SK-N-MC (cell line): ENCODE measurements around the gene SHC3.
"Not testable (repeated sequence)": the region's sequence is repeated elsewhere in the genome, so short reads cannot be mapped to it uniquely, and the experiment has no call there.

Experiments
- DNase-seq: peaks from one replicate; pipeline ENCODE4 v3.0.0-alpha.2; 2011; ENCODE audit warnings: low read depth, low spot score
- H3K27ac ChIP-seq: fragments of 200-600 bp; sonication (generic); 2 replicates; pipeline ENCODE4 v1.5.1; 2016; ENCODE audit warnings: mixed run types
- H3K36me3 ChIP-seq: fragments of 200-600 bp; sonication (generic); 2 replicates; pipeline ENCODE4 v1.6.1; 2017; ENCODE audit warnings: antibody characterized with exemption, low read length, mixed read lengths; ENCODE audit not compliant: insufficient read depth
- H3K4me3 ChIP-seq: fragments of 200-600 bp; sonication (generic); 2 replicates; pipeline ENCODE4 v1.5.1; 2016
- H3K9ac ChIP-seq: fragments of 200-600 bp; sonication (generic); 2 replicates; pipeline ENCODE4 v1.8.0; 2017; ENCODE audit warnings: mixed run types, mixed read lengths; ENCODE audit not compliant: insufficient read length
- H3K9me3 ChIP-seq: fragments of 200-600 bp; sonication (generic); 2 replicates; pipeline ENCODE4 v1.6.1; 2017; ENCODE audit warnings: low read depth, mild to moderate bottlenecking, antibody characterized with exemption, low read length, moderate library complexity, mixed read lengths
- EZH2 ChIP-seq: fragments of 200-600 bp; sonication (generic); IDR thresholded peaks from one replicate; pipeline ENCODE4 v1.6.1; 2017; ENCODE audit warnings: antibody characterized with exemption
- FOXP2 ChIP-seq: optimal IDR thresholded peaks from 2 replicates; pipeline ENCODE3; 2011; ENCODE audit warnings: mild to moderate bottlenecking, moderate library complexity; ENCODE audit not compliant: insufficient read depth; ENCODE audit errors: extremely low read length, control extremely low read depth
- POLR2AphosphoS5 ChIP-seq: IDR thresholded peaks from 2 replicates; pipeline ENCODE4 v1.6.1; 2012; ENCODE audit warnings: mild to moderate bottlenecking, low read depth, low read length, borderline replicate concordance

The SHC3 gene

GRCh38 chr9:89218040-89218928 is 39.7 kb upstream of the SHC3 start:
- no peaks in the 10 kb centered on the region for H3K36me3 ChIP-seq
- no peak overlapping the region for H3K9ac ChIP-seq
- DNase-seq: no peak
- no peak overlapping the region for H3K27ac ChIP-seq
- no peaks in the 10 kb centered on the region for H3K9me3 ChIP-seq
- TF ChIP-seq FOXP2 (no peak), POLR2AphosphoS5 (no peak), EZH2 (no peak)
- H3K4me3 ChIP-seq: no peak overlapping the region

- Histone ChIP-seq H3K4me3 (no peak overlapping the region), H3K36me3 (no peaks in the 10 kb centered on the region), H3K27ac (no peak overlapping the region), H3K9me3 (no peaks in the 10 kb centered on the region), H3K9ac (no peak overlapping the region)
- DNase-seq: no peak
- TF ChIP-seq EZH2: no peak
- no peak for TF ChIP-seq FOXP2
- no peak for TF ChIP-seq POLR2AphosphoS5
Measured at GRCh38 chr9:89215342-89215741, 36.7 kb upstream of the SHC3 start.

GRCh38 chr9:89213396-89213880 is 34.8 kb upstream of the SHC3 start:
- DNase-seq: no peak
- Histone ChIP-seq H3K4me3 (no peak overlapping the region), H3K36me3 (no peaks in the 10 kb centered on the region), H3K9ac (no peak overlapping the region), H3K9me3 (no peaks in the 10 kb centered on the region), H3K27ac (no peak overlapping the region)
- no peak for TF ChIP-seq POLR2AphosphoS5
- TF ChIP-seq EZH2: no peak
- TF ChIP-seq FOXP2: no peak

GRCh38 chr9:89212171-89212570 is 33.6 kb upstream of the SHC3 start:
- H3K4me3 ChIP-seq: no peak overlapping the region
- no peaks in the 10 kb centered on the region for H3K9me3 ChIP-seq

GRCh38 chr9:89209311-89209710 is 30.7 kb upstream of the SHC3 start:
- H3K9ac ChIP-seq, H3K9me3 ChIP-seq, H3K36me3 ChIP-seq, H3K27ac ChIP-seq, H3K4me3 ChIP-seq, DNase-seq: not testable (repeated sequence)

More at GRCh38 chr9:89212171-89212570, 33.6 kb upstream of the SHC3 start:
- TF ChIP-seq FOXP2 (no peak), POLR2AphosphoS5 (no peak), EZH2 (no peak)
- DNase-seq: no peak
- Histone ChIP-seq H3K9ac (no peak overlapping the region), H3K27ac (no peak overlapping the region), H3K36me3 (no peaks in the 10 kb centered on the region)

- no peak overlapping the region for H3K27ac ChIP-seq
- H3K36me3 ChIP-seq: no peaks in the 10 kb centered on the region
- no peaks in the 10 kb centered on the region for H3K9me3 ChIP-seq
- DNase-seq: no peak
- no peak overlapping the region for H3K4me3 ChIP-seq
- no peak overlapping the region for H3K9ac ChIP-seq
- no peak for TF ChIP-seq POLR2AphosphoS5
- TF ChIP-seq EZH2: no peak
- TF ChIP-seq FOXP2: no peak
Measured at GRCh38 chr9:89207026-89207425, 28.4 kb upstream of the SHC3 start.

- Histone ChIP-seq H3K9ac (no peak overlapping the region), H3K9me3 (no peaks in the 10 kb centered on the region), H3K36me3 (no peaks in the 10 kb centered on the region), H3K27ac (no peak overlapping the region), H3K4me3 (no peak overlapping the region)
- no peak for TF ChIP-seq FOXP2
- no peak for TF ChIP-seq EZH2
- TF ChIP-seq POLR2AphosphoS5: no peak
- DNase-seq: no peak
Measured at GRCh38 chr9:89204801-89205200, 26.2 kb upstream of the SHC3 start.

- Histone ChIP-seq H3K36me3 (no peaks in the 10 kb centered on the region), H3K9ac (no peak overlapping the region), H3K9me3 (no peaks in the 10 kb centered on the region), H3K27ac (no peak overlapping the region), H3K4me3 (no peak overlapping the region)
- DNase-seq: no peak
- TF ChIP-seq EZH2 (no peak), FOXP2 (no peak), POLR2AphosphoS5 (no peak)
Measured at GRCh38 chr9:89195131-89195797, 16.6 kb upstream of the SHC3 start.
